ENCODE measurements around the gene GIMAP7.
"Not testable (repeated sequence)": the region's sequence is repeated elsewhere in the genome, so short reads cannot be mapped to it uniquely, and the experiment has no call there.

Gene GIMAP7

GRCh38 chr7:150511048-150511447, 3.6 kb upstream of the GIMAP7 start:
- no peaks in the 10 kb centered on the region for H3K9me3 ChIP-seq (ENCODE audit: control insufficient read depth, low read length)
- no peaks in the 10 kb centered on the region for H3K36me3 ChIP-seq (ENCODE audit: control insufficient read depth, insufficient read depth, low read length)
- no peaks in the 10 kb centered on the region for H3K4me1 ChIP-seq (ENCODE audit: control insufficient read depth, insufficient read depth, low read length, poor library complexity, severe bottlenecking)
- no peak overlapping the region for H3K4me3 ChIP-seq (ENCODE audit: extremely low read depth, insufficient read depth, low read length, poor library complexity, severe bottlenecking)
- H3K27ac ChIP-seq (ENCODE audit: low read depth, low read length, severe bottlenecking), result no peak overlapping the region
- 66 to 68% methylated on average over 2 of the region's 2 CpGs for WGBS, 2 experiments (ENCODE audit: insufficient coverage in 2 of 2)

GRCh38 chr7:150513758-150514157, 914 bp upstream of the GIMAP7 start:
- H3K4me3 ChIP-seq (ENCODE audit: extremely low read depth, insufficient read depth, low read length, poor library complexity, severe bottlenecking), result no peak overlapping the region
- H3K36me3 ChIP-seq (ENCODE audit: control insufficient read depth, insufficient read depth, low read length), result no peaks in the 10 kb centered on the region
- H3K9me3 ChIP-seq (ENCODE audit: control insufficient read depth, low read length), result no peaks in the 10 kb centered on the region
- WGBS, 2 experiments (ENCODE audit: insufficient coverage in 2 of 2), result 97 to 98% methylated on average over 15 to 17 of the region's 17 CpGs
- no peak overlapping the region for H3K27ac ChIP-seq (ENCODE audit: low read depth, low read length, severe bottlenecking)
- H3K4me1 ChIP-seq (ENCODE audit: control insufficient read depth, insufficient read depth, low read length, poor library complexity, severe bottlenecking), result no peaks in the 10 kb centered on the region

GRCh38 chr7:150515248-150516147, 826 bp downstream of the GIMAP7 start:
- no peaks in the 10 kb centered on the region for H3K36me3 ChIP-seq (ENCODE audit: control insufficient read depth, insufficient read depth, low read length)
- H3K4me3 ChIP-seq (ENCODE audit: extremely low read depth, insufficient read depth, low read length, poor library complexity, severe bottlenecking), result no peak overlapping the region
- no peak overlapping the region for H3K27ac ChIP-seq (ENCODE audit: low read depth, low read length, severe bottlenecking)
- WGBS, 2 experiments (ENCODE audit: insufficient coverage in 2 of 2), result 97 to 98% methylated on average over 7 to 9 of the region's 11 CpGs
- no peaks in the 10 kb centered on the region for H3K4me1 ChIP-seq (ENCODE audit: control insufficient read depth, insufficient read depth, low read length, poor library complexity, severe bottlenecking)
- H3K9me3 ChIP-seq (ENCODE audit: control insufficient read depth, low read length), result no peaks in the 10 kb centered on the region

GRCh38 chr7:150516956-150517745, 2.5 kb downstream of the GIMAP7 start:
- no peaks in the 10 kb centered on the region for H3K36me3 ChIP-seq (ENCODE audit: control insufficient read depth, insufficient read depth, low read length)
- H3K9me3 ChIP-seq (ENCODE audit: control insufficient read depth, low read length), result no peaks in the 10 kb centered on the region
- H3K4me1 ChIP-seq (ENCODE audit: control insufficient read depth, insufficient read depth, low read length, poor library complexity, severe bottlenecking), result no peaks in the 10 kb centered on the region
- no peak overlapping the region for H3K27ac ChIP-seq (ENCODE audit: low read depth, low read length, severe bottlenecking)
- H3K4me3 ChIP-seq (ENCODE audit: extremely low read depth, insufficient read depth, low read length, poor library complexity, severe bottlenecking), result no peak overlapping the region
- WGBS, 2 experiments (ENCODE audit: insufficient coverage in 2 of 2), result no CpG with 5 or more reads among the region's 1 CpG

- H3K9me3 ChIP-seq (ENCODE audit: control insufficient read depth, low read length), result no peaks in the 10 kb centered on the region
- no peaks in the 10 kb centered on the region for H3K36me3 ChIP-seq (ENCODE audit: control insufficient read depth, insufficient read depth, low read length)
- H3K4me3 ChIP-seq (ENCODE audit: extremely low read depth, insufficient read depth, low read length, poor library complexity, severe bottlenecking), result no peak overlapping the region
- 90% methylated on average over 2 of the region's 2 CpGs; no CpG with 5 or more reads in 1 of the 2 experiments for WGBS, 2 experiments (ENCODE audit: insufficient coverage in 2 of 2)
- no peak overlapping the region for H3K27ac ChIP-seq (ENCODE audit: low read depth, low read length, severe bottlenecking)
- no peaks in the 10 kb centered on the region for H3K4me1 ChIP-seq (ENCODE audit: control insufficient read depth, insufficient read depth, low read length, poor library complexity, severe bottlenecking)
These were observed 4.6 kb downstream of the GIMAP7 start for GRCh38 chr7:150519310-150519709.

GRCh38 chr7:150520145-150520544, 5.5 kb downstream of the GIMAP7 start:
- 82 to 98% methylated on average over 6 to 7 of the region's 8 CpGs for WGBS, 2 experiments (ENCODE audit: insufficient coverage in 2 of 2)
- no peak overlapping the region for H3K4me3 ChIP-seq (ENCODE audit: extremely low read depth, insufficient read depth, low read length, poor library complexity, severe bottlenecking)
- no peak overlapping the region for H3K27ac ChIP-seq (ENCODE audit: low read depth, low read length, severe bottlenecking)
- H3K36me3 ChIP-seq (ENCODE audit: control insufficient read depth, insufficient read depth, low read length), result no peaks in the 10 kb centered on the region
- H3K4me1 ChIP-seq (ENCODE audit: control insufficient read depth, insufficient read depth, low read length, poor library complexity, severe bottlenecking), result no peaks in the 10 kb centered on the region
- H3K9me3 ChIP-seq (ENCODE audit: control insufficient read depth, low read length), result no peaks in the 10 kb centered on the region

- H3K36me3 ChIP-seq (ENCODE audit: control insufficient read depth, insufficient read depth, low read length); H3K27ac ChIP-seq (ENCODE audit: low read depth, low read length, severe bottlenecking); H3K4me1 ChIP-seq (ENCODE audit: control insufficient read depth, insufficient read depth, low read length, poor library complexity, severe bottlenecking); H3K4me3 ChIP-seq (ENCODE audit: extremely low read depth, insufficient read depth, low read length, poor library complexity, severe bottlenecking); H3K9me3 ChIP-seq (ENCODE audit: control insufficient read depth, low read length): not testable (repeated sequence)
- WGBS, 2 experiments (ENCODE audit: insufficient coverage in 2 of 2), result 43 to 45% methylated on average over 2 to 4 of the region's 6 CpGs
These were observed 8.3 kb downstream of the GIMAP7 start for GRCh38 chr7:150522931-150523330.

GRCh38 chr7:150524018-150524417, 9.3 kb downstream of the GIMAP7 start:
- H3K36me3 ChIP-seq (ENCODE audit: control insufficient read depth, insufficient read depth, low read length), result no peaks in the 10 kb centered on the region
- H3K9me3 ChIP-seq (ENCODE audit: control insufficient read depth, low read length), result peaks cover 3% of the 10 kb centered on the region
- H3K27ac ChIP-seq (ENCODE audit: low read depth, low read length, severe bottlenecking), result no peak overlapping the region
- 74 to 90% methylated on average over 1 to 2 of the region's 2 CpGs for WGBS, 2 experiments (ENCODE audit: insufficient coverage in 2 of 2)
- no peak overlapping the region for H3K4me3 ChIP-seq (ENCODE audit: extremely low read depth, insufficient read depth, low read length, poor library complexity, severe bottlenecking)
- H3K4me1 ChIP-seq (ENCODE audit: control insufficient read depth, insufficient read depth, low read length, poor library complexity, severe bottlenecking), result no peaks in the 10 kb centered on the region

GRCh38 chr7:150531704-150532103, 17.0 kb downstream of the GIMAP7 start:
- no peaks in the 10 kb centered on the region for H3K36me3 ChIP-seq (ENCODE audit: control insufficient read depth, insufficient read depth, low read length)
- no peak overlapping the region for H3K4me3 ChIP-seq (ENCODE audit: extremely low read depth, insufficient read depth, low read length, poor library complexity, severe bottlenecking)
- peaks cover 11% of the 10 kb centered on the region for H3K9me3 ChIP-seq (ENCODE audit: control insufficient read depth, low read length)
- no peaks in the 10 kb centered on the region for H3K4me1 ChIP-seq (ENCODE audit: control insufficient read depth, insufficient read depth, low read length, poor library complexity, severe bottlenecking)
- no peak overlapping the region for H3K27ac ChIP-seq (ENCODE audit: low read depth, low read length, severe bottlenecking)
- WGBS, 2 experiments (ENCODE audit: insufficient coverage in 2 of 2), result 57% methylated on average over 1 of the region's 1 CpG; no CpG with 5 or more reads in 1 of the 2 experiments

GRCh38 chr7:150538259-150538658, 23.6 kb downstream of the GIMAP7 start:
- Histone ChIP-seq H3K36me3 (ENCODE audit: control insufficient read depth, insufficient read depth, low read length) (no peaks in the 10 kb centered on the region), H3K4me3 (ENCODE audit: extremely low read depth, insufficient read depth, low read length, poor library complexity, severe bottlenecking) (no peak overlapping the region), H3K9me3 (ENCODE audit: control insufficient read depth, low read length) (peaks cover 12% of the 10 kb centered on the region), H3K4me1 (ENCODE audit: control insufficient read depth, insufficient read depth, low read length, poor library complexity, severe bottlenecking) (no peaks in the 10 kb centered on the region), H3K27ac (ENCODE audit: low read depth, low read length, severe bottlenecking) (no peak overlapping the region)
- 100% methylated on average over 2 of the region's 2 CpGs; no CpG with 5 or more reads in 1 of the 2 experiments for WGBS, 2 experiments (ENCODE audit: insufficient coverage in 2 of 2)

- peaks cover 4% of the 10 kb centered on the region for H3K9me3 ChIP-seq (ENCODE audit: control insufficient read depth, low read length)
- no peaks in the 10 kb centered on the region for H3K36me3 ChIP-seq (ENCODE audit: control insufficient read depth, insufficient read depth, low read length)
- no peak overlapping the region for H3K4me3 ChIP-seq (ENCODE audit: extremely low read depth, insufficient read depth, low read length, poor library complexity, severe bottlenecking)
- no peaks in the 10 kb centered on the region for H3K4me1 ChIP-seq (ENCODE audit: control insufficient read depth, insufficient read depth, low read length, poor library complexity, severe bottlenecking)
- no peak overlapping the region for H3K27ac ChIP-seq (ENCODE audit: low read depth, low read length, severe bottlenecking)
These were observed 38.5 kb downstream of the GIMAP7 start for GRCh38 chr7:150553163-150553562.
